Measurements from ENCODE around the gene PRDM1.
A peak's percentile ranks its signal among the peaks of the same experiment; 100 is the strongest.

Gene PRDM1

DNA sequence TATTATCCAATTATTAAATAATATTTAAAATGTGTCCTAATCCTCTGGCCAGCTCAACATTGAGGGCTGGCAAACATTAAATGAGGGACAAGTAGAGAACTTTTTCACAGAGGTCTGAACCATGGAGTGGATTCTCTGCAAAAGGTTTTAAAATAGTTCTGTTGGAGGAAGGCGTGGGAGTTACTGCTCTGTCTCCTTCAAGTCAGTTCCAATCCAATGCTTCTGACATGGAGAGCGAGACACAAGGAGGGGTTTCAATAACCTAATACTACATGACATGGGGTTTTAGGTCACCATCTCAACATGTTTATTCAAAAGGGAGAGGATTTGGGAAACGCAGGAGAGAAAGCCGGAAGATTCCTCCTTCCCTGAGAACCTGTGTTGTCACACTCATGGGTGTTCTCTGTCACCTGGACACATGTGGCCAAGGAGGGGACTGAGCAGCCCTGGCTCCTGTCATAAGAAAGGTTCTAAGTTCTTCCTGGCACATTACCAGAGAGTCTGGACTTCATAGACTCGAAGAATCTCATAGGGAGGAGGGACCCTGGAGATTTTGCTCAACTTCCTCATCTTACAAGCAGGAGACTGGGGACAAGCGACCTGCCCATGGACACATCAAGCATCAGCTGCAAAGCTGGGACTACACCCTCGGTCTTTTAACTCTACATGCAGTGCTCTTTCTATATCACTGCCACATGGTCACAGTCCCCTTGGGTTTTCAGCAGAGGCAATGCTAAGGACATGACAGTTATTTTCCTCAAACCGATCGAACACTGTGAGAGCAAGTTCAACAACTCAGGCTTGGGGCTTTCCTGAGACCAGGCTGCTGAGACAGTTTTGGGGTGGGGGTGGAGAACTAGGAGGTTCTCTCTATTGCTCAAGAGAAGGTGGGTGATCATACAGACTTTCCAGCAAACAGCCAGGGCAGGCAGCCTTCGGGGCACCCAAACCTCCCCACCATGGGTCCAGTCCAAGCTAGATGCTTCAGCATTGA, 38.6 kb downstream of the PRDM1 start:
- in situ Hi-C loops (cut with HindIII; ENCODE audit: low pct_ligation_motif_present, low pct_unique_long_range_greater_than_20kb, low sequenced_read_pairs): no loop called here
- no peak for DNase-seq

DNA sequence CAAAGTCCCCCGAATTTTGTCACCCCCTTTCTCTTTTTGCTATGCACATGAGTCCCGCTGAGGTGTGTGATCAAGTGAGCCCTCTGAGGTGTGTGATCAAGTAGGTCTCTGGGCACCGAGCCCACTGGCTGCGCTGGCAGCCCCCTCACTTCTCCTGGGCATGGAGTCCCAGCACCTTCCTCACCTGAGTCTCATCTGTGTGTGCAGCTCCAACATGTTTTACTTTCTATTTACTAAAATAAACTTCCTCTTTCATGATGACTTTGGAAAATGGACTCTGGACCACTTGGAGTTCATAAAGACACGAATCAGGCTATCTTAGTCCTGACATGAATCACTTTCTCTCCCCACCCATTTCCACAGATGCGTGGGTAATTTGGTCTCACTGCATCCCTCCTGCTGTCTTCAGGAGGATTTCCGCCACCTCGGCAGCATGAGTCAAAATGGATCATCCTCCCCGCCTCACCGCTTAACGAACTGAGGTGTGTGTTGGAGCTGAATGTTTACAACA, 39.8 kb downstream of the PRDM1 start:
- no peak for DNase-seq
- in situ Hi-C loops (cut with HindIII; ENCODE audit: low pct_ligation_motif_present, low pct_unique_long_range_greater_than_20kb, low sequenced_read_pairs): no loop called here

DNA sequence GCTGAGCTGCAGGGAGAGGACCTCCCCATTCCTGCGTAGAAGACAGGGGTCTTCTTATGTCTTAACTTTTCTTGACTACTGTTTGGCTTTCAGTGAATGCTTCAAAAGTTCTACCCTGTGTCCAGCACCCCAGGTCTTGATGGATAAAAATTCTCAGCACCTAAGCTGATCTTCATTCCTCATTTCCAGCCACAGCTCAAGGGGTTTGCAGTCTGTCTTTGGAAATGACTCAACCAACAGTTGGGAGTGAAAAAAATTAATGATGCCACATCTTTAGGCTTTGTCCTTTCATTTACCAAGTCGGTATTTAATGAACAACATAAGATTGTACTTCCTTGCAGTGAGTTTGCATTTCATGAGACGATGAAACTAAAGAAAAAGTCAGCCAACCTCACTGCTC, 40.3 kb downstream of the PRDM1 start:
- in situ Hi-C loops (cut with HindIII; ENCODE audit: low pct_ligation_motif_present, low pct_unique_long_range_greater_than_20kb, low sequenced_read_pairs): no loop called here
- DNase-seq: no peak

DNA sequence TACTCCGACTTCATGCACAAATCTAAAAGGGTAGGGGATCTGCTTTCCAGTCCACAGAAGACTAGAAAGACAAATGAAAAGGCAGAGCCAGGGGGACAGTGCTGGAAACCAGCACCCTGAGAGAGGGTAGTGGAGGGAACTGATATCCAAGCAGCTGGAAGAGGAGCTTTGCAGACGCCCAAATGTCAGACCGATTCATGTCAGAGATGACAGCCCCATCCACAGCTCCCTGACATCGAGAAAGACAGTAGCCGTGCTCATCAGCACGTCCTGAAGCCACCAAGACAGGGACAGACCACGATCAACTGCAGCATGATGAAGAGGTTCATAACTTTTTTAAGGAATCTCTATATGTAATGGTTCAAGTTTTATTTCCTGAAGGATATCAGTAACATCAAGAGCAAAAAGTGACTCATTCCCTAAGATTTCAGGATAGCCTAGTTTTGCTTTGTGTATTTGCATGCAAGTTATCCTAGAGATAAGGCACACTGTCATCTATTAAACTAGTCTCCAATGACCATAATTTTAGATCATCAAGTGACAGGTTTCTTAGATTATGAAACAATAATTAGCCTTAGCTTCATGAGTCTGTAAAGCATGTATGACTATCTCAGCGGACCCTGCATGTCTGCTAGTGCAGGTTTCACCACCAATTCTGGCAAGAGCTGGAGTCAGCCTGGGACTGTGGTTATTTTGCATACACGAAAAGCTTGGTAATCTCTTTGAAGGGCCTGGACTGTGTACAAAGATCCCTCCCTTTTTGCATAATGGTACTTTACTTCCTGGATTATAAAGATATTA, 43.0 kb downstream of the PRDM1 start:
- DNase-seq: no peak
- in situ Hi-C loops (cut with HindIII; ENCODE audit: low pct_ligation_motif_present, low pct_unique_long_range_greater_than_20kb, low sequenced_read_pairs): no loop called here

DNA sequence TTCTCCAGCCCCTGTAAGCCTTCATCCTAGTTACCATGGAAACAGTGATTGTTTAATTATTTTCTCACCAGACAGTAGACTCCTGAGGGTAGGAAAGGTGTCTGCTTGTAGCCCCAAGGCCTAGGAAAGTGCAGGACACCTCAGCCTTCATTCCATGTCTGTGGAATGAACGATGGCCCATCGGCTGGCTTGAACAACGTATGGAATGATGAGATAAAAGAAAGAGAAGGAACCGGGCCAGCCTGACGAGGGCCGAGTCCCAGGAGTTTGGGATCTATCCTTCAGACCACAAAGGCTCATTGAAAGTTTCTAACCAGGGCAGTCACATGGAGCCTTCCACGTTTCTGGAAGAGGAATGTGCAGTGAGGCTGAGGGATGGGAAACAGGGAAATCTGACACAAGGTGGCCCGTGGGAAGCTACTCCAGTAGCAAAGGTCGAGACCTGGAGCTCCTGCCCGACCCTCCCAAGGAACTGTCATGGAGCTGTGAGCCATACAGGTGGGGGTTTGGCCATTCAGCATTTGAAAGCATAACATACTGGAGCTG, 46.1 kb downstream of the PRDM1 start:
- in situ Hi-C loops (cut with HindIII; ENCODE audit: low pct_ligation_motif_present, low pct_unique_long_range_greater_than_20kb, low sequenced_read_pairs): no loop called here
- DNase-seq: no peak

DNA sequence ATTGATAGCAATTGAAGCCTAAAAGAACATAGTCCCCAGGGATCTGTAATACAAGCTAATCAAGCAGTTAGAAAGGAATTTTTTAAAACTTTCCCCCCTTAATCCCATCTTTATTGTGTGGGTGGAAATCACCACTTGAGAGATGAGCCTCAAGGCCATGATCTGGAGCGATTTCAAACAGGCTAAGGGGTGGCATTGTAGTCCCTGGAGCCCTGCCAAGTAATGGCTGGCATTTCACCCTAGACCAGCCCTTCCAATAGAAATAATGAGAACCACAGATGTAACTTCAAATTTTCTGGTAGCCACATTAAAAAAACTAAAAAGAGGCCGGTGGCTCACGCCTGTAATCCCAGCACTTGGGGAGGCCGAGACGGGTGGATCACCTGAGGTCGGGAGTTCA, 46.9 kb downstream of the PRDM1 start:
- in situ Hi-C loops (cut with HindIII; ENCODE audit: low pct_ligation_motif_present, low pct_unique_long_range_greater_than_20kb, low sequenced_read_pairs): no loop called here
- no peak for DNase-seq

DNA sequence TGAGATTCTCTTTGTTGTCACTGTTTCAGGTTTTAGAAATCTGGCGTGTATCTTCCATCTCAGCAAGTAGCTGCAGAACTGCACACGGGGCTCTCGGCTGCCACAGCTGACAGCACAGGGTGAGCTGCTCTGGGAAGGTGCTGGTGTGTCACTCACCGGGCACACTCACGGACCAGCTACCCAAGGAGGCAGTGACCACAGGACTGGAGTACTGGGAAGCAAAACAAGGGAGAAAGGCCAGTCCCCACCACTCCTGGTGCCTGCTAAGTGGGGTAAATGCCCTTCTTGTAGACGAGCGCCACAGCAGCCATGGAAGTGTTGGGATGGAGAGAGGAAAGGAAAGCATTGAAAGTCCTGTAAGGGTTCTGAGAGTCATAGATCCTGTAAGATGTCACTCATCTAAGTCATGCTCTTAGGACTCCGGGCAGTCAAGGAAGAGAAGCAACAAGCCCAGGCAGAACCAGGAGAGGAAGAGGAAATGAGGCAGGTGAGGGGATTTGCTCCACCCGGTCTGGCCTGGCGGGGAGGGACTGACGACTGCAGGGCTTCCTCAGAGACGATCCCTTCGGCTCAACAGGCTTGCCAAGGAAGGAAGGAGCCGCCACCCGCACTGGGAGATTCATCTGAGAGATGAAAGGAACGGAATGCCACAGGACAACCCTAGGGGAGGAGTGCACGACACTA, 48.1 kb downstream of the PRDM1 start:
- in situ Hi-C loops (cut with HindIII; ENCODE audit: low pct_ligation_motif_present, low pct_unique_long_range_greater_than_20kb, low sequenced_read_pairs): no loop called here
- no peak for DNase-seq

DNA sequence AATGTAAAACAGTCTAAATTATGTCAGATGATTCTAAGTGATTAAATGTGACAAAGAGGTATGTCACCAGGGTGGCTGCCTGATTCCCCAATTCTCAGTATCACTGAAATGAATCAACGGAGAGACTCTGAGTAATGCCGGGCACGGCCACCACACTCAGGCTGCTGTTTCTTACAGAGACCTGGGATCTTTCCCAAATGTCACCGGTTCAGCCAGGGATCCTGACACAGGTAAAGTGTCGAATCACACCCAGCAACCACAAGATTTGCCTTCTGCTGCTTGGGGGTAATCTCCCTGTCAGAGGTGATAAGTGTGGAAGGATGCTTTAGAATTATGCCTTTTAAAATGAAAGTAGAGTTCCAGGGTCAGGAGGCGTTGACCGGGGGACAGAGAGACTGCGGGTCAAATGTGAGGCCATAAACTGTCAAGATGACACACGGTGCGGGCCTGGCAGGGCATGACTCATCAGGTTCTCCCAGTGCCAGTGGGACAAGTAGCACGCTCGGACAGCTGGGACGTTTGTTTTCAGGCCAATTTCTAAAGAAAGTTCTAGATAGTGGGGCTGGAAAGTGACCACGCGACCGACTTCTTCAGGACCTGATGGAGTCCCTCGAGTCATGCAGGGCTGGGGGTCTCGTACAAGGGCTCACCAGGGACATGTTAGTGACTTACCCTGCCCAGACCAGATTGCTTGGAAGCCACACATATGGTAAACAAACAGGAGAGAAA, 48.9 kb downstream of the PRDM1 start:
- in situ Hi-C loops (cut with HindIII; ENCODE audit: low pct_ligation_motif_present, low pct_unique_long_range_greater_than_20kb, low sequenced_read_pairs): no loop called here
- DNase-seq: peak; percentile 25

DNA sequence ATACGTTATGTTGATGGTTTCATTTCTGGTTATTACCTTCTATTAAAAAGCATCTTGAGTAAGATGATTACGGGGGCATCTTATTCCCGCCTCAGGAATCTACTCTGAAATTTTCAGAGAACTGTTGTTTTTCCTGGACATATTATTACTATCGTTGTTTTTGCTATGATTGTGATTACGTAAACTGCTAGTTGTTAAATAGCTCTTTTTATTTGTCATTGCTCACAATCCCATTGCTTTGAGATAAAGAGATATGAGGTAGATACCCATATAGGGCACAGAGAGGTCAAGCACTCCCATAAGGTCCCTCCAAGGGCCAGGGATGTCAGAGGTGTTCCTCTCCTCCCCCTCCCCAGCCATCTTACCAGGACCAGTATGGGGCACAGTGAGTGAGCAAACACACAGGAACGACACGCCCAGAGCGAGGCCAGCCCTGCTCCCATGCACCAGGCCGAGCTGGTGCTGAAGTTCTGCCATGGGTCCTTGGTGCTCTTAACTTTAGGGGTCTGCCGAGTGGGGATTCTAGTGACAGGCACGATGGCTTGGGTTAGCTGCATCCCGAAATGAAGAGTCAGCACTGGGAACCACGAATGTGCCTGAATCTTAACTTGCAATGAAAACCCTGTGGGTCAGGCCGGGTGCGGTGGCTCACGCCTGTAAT, 49.9 kb downstream of the PRDM1 start:
- in situ Hi-C loops (cut with HindIII; ENCODE audit: low pct_ligation_motif_present, low pct_unique_long_range_greater_than_20kb, low sequenced_read_pairs): no loop called here
- no peak for DNase-seq

DNA sequence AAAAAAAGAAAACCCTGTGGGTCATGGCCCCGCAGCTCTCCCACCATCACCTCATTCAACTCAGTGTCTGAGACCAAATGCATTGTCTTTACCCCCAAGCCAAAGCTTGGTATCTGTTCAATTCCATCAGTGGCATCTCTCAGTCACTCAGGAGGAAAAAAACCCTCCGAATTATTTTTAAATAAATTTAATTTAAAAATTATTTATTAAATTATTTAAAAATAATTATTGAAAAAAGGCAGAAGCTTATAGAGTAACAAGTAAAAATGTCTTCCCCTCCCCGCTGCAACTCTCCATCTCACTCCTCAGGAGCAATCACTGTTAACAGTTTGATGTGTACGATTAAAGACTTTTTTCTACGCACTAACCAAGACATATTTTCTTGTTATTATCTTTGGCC, 50.7 kb downstream of the PRDM1 start:
- DNase-seq: no peak
- in situ Hi-C loops (cut with HindIII; ENCODE audit: low pct_ligation_motif_present, low pct_unique_long_range_greater_than_20kb, low sequenced_read_pairs): no loop called here

DNA sequence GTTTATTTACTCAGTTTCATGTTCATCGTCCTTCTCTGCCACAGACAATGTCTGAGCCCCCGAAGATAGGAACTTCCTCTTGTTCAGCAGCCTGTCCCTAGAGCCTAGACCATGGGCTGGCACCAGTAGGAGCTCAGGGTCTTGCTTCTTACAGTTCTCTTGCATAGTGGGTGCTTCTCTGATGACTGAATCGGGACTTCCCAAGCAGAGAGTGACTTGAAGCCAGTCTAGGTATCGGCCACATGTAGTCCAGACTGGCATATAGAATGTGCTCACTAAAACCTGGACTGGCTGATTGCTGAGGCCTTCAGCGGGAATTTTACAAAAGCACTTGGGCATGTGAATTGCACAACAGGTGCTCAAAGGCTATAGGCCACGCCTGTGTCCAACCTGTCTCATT, 52.0 kb downstream of the PRDM1 start:
- in situ Hi-C loops (cut with HindIII; ENCODE audit: low pct_ligation_motif_present, low pct_unique_long_range_greater_than_20kb, low sequenced_read_pairs): no loop called here
- DNase-seq: no peak

DNA sequence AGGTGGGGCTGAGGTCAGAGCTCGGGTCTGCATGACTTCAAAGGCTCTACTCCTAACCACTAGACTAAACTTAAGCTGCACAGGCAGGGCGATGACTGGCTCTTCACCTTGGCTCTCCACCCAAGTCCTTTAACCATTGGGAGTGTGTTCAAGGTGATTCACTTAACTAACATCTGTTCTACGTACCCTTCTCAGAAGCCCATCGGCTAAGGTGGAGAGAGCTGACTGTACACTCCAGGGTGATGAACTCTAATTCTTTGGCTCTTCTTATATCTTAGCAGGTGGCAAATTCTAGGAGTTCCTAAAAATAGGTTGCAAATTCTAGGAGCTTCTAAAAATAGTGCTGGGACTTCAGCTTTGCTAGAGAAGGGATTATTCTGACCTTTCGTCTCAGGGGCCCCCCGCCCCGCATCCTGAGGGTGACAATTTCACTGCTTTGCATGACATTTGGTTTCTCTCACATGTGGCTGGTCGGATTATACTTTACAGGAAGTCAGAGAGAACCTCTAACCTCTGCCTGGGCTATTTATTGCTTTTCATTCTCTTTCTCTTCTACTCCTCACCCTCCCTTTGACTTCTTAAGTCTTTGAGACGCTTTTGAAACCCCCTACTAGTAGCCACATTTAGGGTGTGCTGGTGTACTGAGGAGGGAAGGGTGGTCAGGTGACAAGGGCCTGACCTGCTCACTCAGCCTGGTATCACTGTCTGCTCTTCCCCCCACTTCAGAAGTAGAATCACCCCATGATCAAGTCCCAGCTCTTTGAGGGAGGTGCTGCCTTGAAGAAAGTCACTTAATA, 55.5 kb downstream of the PRDM1 start:
- no peak for DNase-seq
- in situ Hi-C loops (cut with HindIII; ENCODE audit: low pct_ligation_motif_present, low pct_unique_long_range_greater_than_20kb, low sequenced_read_pairs): no loop called here

DNA sequence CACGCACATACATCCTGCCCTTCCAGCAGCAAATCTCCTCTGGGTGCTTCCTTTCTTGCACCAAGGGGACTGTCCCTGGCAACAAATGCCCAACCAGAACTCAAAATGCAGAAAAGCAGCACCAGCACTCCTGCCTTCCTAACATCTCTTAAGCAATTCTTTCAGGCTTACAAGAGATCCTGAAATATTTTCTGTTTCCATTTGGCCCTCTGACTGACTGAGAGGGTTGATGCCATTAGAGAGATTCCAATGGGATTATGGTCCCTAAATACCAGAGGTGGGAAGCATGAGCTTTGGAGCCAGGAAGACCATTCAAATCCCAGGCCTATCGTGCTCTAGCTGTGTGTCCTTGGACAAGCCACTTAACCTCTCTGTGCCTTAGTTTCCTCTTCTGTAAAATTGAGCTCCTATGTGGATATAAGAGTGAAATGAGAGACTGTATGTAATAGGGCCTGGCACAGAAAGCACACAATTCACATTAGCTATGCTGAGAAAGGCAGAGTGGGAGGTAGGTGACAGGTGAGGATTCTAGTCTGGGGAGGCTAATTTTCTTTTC, 56.8 kb downstream of the PRDM1 start:
- no peak for DNase-seq
- in situ Hi-C loops (cut with HindIII; ENCODE audit: low pct_ligation_motif_present, low pct_unique_long_range_greater_than_20kb, low sequenced_read_pairs): no loop called here

DNA sequence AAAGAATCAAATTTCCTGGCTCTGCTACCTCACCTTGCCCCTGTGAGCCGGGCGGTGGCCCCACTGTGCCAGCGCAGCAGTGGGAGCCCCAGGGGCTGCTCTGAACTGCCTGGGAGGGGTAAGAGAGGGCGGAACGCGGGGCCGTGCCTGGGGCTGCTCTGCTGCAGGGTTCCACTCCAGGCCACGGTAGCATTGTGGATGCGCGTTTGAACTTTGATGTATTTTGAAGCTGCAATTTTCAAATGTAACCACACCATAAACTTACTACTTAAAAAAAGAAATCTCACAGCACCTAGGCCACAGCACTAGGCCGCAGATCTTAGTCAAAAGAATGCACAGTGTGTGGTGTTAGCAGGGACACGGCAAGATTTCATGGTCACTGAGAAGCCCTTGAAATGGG, 57.5 kb downstream of the PRDM1 start:
- no peak for DNase-seq
- in situ Hi-C loops (cut with HindIII; ENCODE audit: low pct_ligation_motif_present, low pct_unique_long_range_greater_than_20kb, low sequenced_read_pairs): no loop called here

DNA sequence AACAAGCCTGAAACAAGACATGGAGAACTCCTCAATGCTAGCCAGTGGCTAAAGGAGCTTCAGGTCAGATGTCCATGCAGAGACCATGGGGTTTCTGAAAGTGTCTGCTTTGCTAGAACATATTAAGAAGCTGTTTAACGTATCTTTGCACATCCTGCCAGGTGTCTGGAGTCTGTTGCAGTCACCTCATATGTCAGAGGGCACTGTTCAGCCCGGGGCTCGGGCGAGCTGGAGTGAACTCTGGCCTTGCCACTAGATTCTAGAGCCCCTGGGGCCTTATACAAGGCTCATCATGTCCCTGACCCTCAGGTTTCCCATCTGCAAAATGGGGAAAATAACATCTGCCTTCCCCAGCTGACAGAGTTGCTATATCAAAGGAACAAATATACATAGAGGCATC, 59.0 kb downstream of the PRDM1 start:
- in situ Hi-C loops (cut with HindIII; ENCODE audit: low pct_ligation_motif_present, low pct_unique_long_range_greater_than_20kb, low sequenced_read_pairs): no loop called here
- DNase-seq: no peak

DNA sequence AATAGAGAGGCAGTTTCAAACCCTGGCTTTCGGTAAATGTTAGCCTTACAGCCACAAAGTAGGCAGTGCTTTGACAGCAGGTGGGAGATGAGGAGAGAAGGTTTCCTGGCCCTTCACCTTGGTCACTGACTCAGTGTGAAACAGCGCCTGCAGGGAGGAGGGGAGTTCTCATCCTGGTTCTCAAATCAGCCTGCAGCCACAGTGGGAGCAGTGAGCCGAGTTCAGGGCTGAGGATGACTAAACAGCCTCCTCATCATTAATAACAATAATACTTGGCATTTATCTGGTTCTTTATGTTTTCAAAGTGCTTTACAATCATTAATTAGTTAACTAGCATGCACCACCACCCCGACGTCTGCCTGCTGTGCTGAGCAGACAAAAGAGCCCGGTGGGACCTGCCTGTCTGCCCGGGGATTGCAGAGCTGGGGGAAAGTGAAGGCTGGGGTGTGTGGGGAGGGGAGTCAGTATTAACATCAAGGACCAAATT, 59.6 kb downstream of the PRDM1 start:
- DNase-seq: no peak
- in situ Hi-C loops (cut with HindIII; ENCODE audit: low pct_ligation_motif_present, low pct_unique_long_range_greater_than_20kb, low sequenced_read_pairs): no loop called here
